MM.1S (cell line): Measurements from ENCODE around the gene KLHL18.

Source experiments
- DNase-seq: peaks from one replicate; pipeline ENCODE4 v3.0.0-alpha.2; 2015
- H2AFZ ChIP-seq: fragments of 300-600 bp; sonication (generic); 2 replicates; pipeline ENCODE4 v1.6.0; 2016; ENCODE audit warnings: antibody characterized with exemption, low read length
- H3F3A ChIP-seq: fragments of 300-600 bp; sonication (generic); 2 replicates; pipeline ENCODE4 v1.6.1; 2016; ENCODE audit warnings: mild to moderate bottlenecking, antibody characterized with exemption, low read length, moderate library complexity, mixed read lengths; ENCODE audit not compliant: insufficient read depth
- H3K27ac ChIP-seq: fragments of 300-600 bp; sonication (generic); 2 replicates; pipeline ENCODE4 v1.5.1; 2016; ENCODE audit warnings: mild to moderate bottlenecking, low read length
- H3K27me3 ChIP-seq: fragments of 300-600 bp; sonication (generic); replicated peaks from 2 replicates; pipeline ENCODE4 v1.6.0; 2016; ENCODE audit warnings: low read length; ENCODE audit not compliant: insufficient read depth
- H3K36me3 ChIP-seq: fragments of 300-600 bp; sonication (generic); replicated peaks from 2 replicates; pipeline ENCODE4 v1.6.1; 2016; ENCODE audit warnings: mild to moderate bottlenecking, low read length, mixed read lengths; ENCODE audit not compliant: insufficient read depth
- H3K4me1 ChIP-seq: fragments of 300-600 bp; sonication (generic); 2 replicates; pipeline ENCODE4 v1.6.1; 2016; ENCODE audit warnings: low read length, mixed read lengths
- H3K4me2 ChIP-seq: fragments of 300-600 bp; sonication (generic); 2 replicates; pipeline ENCODE4 v1.6.0; 2016; ENCODE audit warnings: low read depth, low read length
- H3K4me3 ChIP-seq: fragments of 300-600 bp; sonication (generic); 2 replicates; pipeline ENCODE4 v1.5.1; 2016; ENCODE audit warnings: low read length, mixed read lengths
- H3K79me2 ChIP-seq: fragments of 300-600 bp; sonication (generic); 2 replicates; pipeline ENCODE4 v1.6.1; 2016; ENCODE audit warnings: mixed run types, low read length, mixed read lengths
- H3K9ac ChIP-seq: fragments of 300-600 bp; sonication (generic); 2 replicates; pipeline ENCODE4 v1.6.1; 2016; ENCODE audit warnings: low read length, mixed read lengths
- H3K9me2 ChIP-seq: fragments of 300-600 bp; sonication (generic); replicated peaks from 2 replicates; pipeline ENCODE4 v1.6.1; 2016; ENCODE audit warnings: mild to moderate bottlenecking, low read length, mixed read lengths; ENCODE audit not compliant: insufficient read depth
- H3K9me3 ChIP-seq: fragments of 300-600 bp; sonication (generic); replicated peaks from 2 replicates; pipeline ENCODE4 v1.6.1; 2016; ENCODE audit warnings: mild to moderate bottlenecking, low read length, mixed read lengths; ENCODE audit not compliant: insufficient read depth
- H4K20me1 ChIP-seq: fragments of 300-600 bp; sonication (generic); 2 replicates; pipeline ENCODE4 v1.6.1; 2016; ENCODE audit warnings: mild to moderate bottlenecking, low read length, moderate library complexity, mixed read lengths; ENCODE audit not compliant: insufficient read depth
- EZH2 ChIP-seq: fragments of 300-600 bp; sonication (generic); optimal IDR thresholded peaks from 2 replicates; pipeline ENCODE3; 2017; ENCODE audit warnings: low read depth, mild to moderate bottlenecking, antibody characterized with exemption, low read length, mixed read lengths
- EZH2phosphoT487 ChIP-seq: fragments of 300-600 bp; sonication (generic); IDR thresholded peaks from 2 replicates; pipeline ENCODE4 v1.6.1; 2018; ENCODE audit warnings: antibody characterized with exemption, low read length
- TF ChIP-seq, protein P1 (sequence below): fragments of 300-600 bp; sonication (generic); IDR thresholded peaks from 2 replicates; pipeline ENCODE4 v1.5.1; 2016; ENCODE audit warnings: antibody characterized with exemption, low read length, mixed read lengths

KLHL18 gene

DNA sequence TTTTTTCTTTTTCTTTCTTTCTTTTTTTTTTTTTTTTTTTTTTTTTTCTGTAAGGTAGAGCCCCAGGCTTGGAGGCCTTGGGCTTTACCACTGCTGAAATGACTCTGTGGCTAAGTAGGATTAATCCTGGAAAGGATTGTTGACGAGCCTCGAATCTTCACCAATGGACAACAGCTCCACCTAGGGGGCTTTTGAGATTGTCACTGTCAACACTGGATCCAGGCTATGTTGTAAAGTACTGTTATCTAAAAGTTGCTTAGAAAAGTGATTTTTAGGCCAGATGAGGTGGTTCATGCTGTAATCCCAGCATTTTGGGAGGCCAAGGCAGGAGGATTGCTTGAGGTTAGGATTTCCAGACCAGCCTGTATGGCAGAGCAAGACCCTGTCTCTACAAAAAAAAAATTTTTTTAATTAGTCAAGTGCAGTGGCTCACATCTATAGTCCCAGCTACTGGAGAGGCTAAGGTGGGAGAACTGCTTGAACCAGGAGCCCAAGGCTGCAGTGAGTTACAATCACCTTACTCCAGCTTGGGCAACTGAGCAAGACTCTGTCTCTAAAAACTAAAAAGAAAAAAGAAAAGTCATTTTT is 41.6 kb downstream of the KLHL18 start:
- Histone ChIP-seq H3K27ac (no peak overlapping the region), H3F3A (no peaks in the 10 kb centered on the region), H3K4me1 (no peaks in the 10 kb centered on the region), H3K36me3 (no peaks in the 10 kb centered on the region; the same call in 1 of the 2 replicates), H4K20me1 (no peaks in the 10 kb centered on the region), H3K9me3 (no peaks in the 10 kb centered on the region), H3K79me2 (no peaks in the 10 kb centered on the region), H3K4me2 (no peak overlapping the region), H3K9ac (no peak overlapping the region), H3K4me3 (no peak overlapping the region), H2AFZ (no peak overlapping the region), H3K27me3 (no peaks in the 10 kb centered on the region), H3K9me2 (no peaks in the 10 kb centered on the region)
- no peak for TF ChIP-seq EZH2phosphoT487
- TF ChIP-seq, protein P1, sequence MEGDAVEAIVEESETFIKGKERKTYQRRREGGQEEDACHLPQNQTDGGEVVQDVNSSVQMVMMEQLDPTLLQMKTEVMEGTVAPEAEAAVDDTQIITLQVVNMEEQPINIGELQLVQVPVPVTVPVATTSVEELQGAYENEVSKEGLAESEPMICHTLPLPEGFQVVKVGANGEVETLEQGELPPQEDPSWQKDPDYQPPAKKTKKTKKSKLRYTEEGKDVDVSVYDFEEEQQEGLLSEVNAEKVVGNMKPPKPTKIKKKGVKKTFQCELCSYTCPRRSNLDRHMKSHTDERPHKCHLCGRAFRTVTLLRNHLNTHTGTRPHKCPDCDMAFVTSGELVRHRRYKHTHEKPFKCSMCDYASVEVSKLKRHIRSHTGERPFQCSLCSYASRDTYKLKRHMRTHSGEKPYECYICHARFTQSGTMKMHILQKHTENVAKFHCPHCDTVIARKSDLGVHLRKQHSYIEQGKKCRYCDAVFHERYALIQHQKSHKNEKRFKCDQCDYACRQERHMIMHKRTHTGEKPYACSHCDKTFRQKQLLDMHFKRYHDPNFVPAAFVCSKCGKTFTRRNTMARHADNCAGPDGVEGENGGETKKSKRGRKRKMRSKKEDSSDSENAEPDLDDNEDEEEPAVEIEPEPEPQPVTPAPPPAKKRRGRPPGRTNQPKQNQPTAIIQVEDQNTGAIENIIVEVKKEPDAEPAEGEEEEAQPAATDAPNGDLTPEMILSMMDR = peak; percentile 66
- DNase-seq = peak; percentile 65

DNA sequence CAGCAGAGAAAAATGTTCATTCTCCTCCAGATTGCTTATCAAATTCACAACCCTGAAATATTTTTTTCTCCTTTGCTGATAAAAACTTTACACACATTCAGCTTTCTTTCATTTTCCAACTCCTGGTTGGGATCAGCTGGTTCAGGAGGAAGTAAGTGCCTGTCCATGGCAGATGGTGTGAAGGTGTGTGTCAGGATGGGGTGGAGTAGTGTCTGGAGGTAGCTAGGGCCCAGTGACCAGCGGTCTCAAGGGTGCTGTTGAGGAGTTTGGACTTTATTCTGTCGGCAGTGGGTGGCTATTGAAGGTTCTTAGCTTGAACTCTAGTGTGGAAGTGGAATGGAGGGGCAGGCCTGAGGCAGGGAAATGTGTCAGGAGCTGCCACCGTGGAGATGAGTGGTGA is 51.2 kb downstream of the KLHL18 start:
- TF ChIP-seq EZH2phosphoT487 = no peak
- TF ChIP-seq EZH2 = no peak
- TF ChIP-seq, protein P1 = no peak
- Histone ChIP-seq H3F3A (no peaks in the 10 kb centered on the region), H3K36me3 (no peaks in the 10 kb centered on the region; the same call in none of the 2 replicates), H3K4me3 (no peak overlapping the region), H3K4me1 (no peaks in the 10 kb centered on the region), H3K79me2 (no peaks in the 10 kb centered on the region), H3K9ac (no peak overlapping the region), H3K9me2 (no peaks in the 10 kb centered on the region), H3K9me3 (no peaks in the 10 kb centered on the region), H4K20me1 (no peaks in the 10 kb centered on the region), H3K4me2 (no peak overlapping the region), H2AFZ (no peak overlapping the region), H3K27ac (no peak overlapping the region), H3K27me3 (no peaks in the 10 kb centered on the region)
- DNase-seq = no peak

DNA sequence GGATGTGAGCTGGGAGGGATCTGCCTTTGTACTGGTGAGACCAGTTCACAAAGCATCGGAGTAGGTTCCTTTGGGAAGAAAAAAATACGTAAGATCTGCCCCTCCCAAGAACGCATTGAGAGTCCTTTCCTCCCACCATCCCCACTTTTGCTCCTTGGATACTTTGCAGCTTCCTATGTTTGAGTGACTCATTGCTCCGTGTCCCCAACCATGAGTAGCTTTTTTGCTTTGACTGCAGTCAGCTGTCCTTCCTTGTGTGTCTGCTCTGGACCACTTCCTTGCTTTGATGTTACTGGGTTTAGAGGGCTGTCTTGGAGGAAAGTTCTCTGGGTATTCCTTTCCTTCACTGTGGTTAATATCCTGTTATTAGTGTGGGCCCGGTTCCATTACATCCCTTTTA is 54.9 kb downstream of the KLHL18 start:
- no peaks in the 10 kb centered on the region for H3K4me1 ChIP-seq
- H2AFZ ChIP-seq = no peak overlapping the region
- H3K9me3 ChIP-seq = no peaks in the 10 kb centered on the region
- no peaks in the 10 kb centered on the region for H3K79me2 ChIP-seq
- H3K27me3 ChIP-seq = no peaks in the 10 kb centered on the region
- H3K27ac ChIP-seq = no peak overlapping the region
- no peaks in the 10 kb centered on the region for H4K20me1 ChIP-seq
- H3K4me3 ChIP-seq = no peak overlapping the region
- H3K9me2 ChIP-seq = no peaks in the 10 kb centered on the region
- no peak overlapping the region for H3K4me2 ChIP-seq
- H3F3A ChIP-seq = no peaks in the 10 kb centered on the region
- no peak for DNase-seq
- H3K36me3 ChIP-seq = no peaks in the 10 kb centered on the region; the same call in none of the 2 replicates
- TF ChIP-seq EZH2phosphoT487 (no peak), EZH2 (no peak)
- TF ChIP-seq, protein P1 = no peak
- no peak overlapping the region for H3K9ac ChIP-seq
